Medulla oblongata (tissue), 1 donor: ENCODE measurements around the gene RNF111.

Experiments used
- DNase-seq: peaks from one replicate; pipeline ENCODE4 v3.0.0-alpha.2; 2015; ENCODE audit errors: extremely low spot score

The RNF111 gene

GRCh38 chr15:59133929-59134427 lies 146.5 kb downstream of the RNF111 start:
- no peak for DNase-seq

- no peak for DNase-seq
These were observed 150.1 kb downstream of the RNF111 start for GRCh38 chr15:59137566-59137965.

- DNase-seq, result no peak
These were observed 150.8 kb downstream of the RNF111 start for GRCh38 chr15:59138243-59138642.

- no peak for DNase-seq
These were observed 153.2 kb downstream of the RNF111 start for GRCh38 chr15:59140422-59141226.

- no peak for DNase-seq
These were observed 155.8 kb downstream of the RNF111 start for GRCh38 chr15:59143281-59143680.

GRCh38 chr15:59144594-59144993 lies 157.1 kb downstream of the RNF111 start:
- DNase-seq, result peak; percentile 48
